Neural progenitor cell (in vitro differentiated cells): ENCODE data around the gene IL17RA. TPM values are rescaled to one million over a fixed set of nuclear protein-coding genes. Genes with fewer than 3 reads are reported as not detected.
A peak's percentile ranks its signal among the peaks of the same experiment; 100 is the strongest.

Experiments used
- DNase-seq: peaks from one replicate; pipeline ENCODE4 v3.0.0-alpha.2; 2016; ENCODE audit warnings: low spot score
- H2AFZ ChIP-seq: fragments of 200-600 bp; sonication (generic); replicated peaks from 2 replicates; pipeline ENCODE4 v1.6.1; 2016; ENCODE audit warnings: antibody characterized with exemption
- H3F3A ChIP-seq: fragments of 200-600 bp; sonication (generic); 2 replicates; pipeline ENCODE4 v1.6.1; 2016; ENCODE audit warnings: antibody characterized with exemption, low read depth
- H3K27ac ChIP-seq: fragments of 200-600 bp; sonication (generic); 2 replicates; pipeline ENCODE4 v1.5.1; 2016; ENCODE audit warnings: mild to moderate bottlenecking
- H3K27me3 ChIP-seq: fragments of 200-600 bp; sonication (generic); 2 replicates; pipeline ENCODE4 v1.6.1; 2016; ENCODE audit warnings: mild to moderate bottlenecking, moderate library complexity
- H3K36me3 ChIP-seq: fragments of 200-600 bp; sonication (generic); 2 replicates; pipeline ENCODE4 v1.5.1; 2016
- H3K4me1 ChIP-seq: fragments of 200-600 bp; sonication (generic); 2 replicates; pipeline ENCODE4 v1.6.1; 2016; ENCODE audit warnings: mixed run types
- H3K4me2 ChIP-seq: fragments of 200-600 bp; sonication (generic); 2 replicates; pipeline ENCODE4 v1.6.1; 2016
- H3K4me3 ChIP-seq: fragments of 200-600 bp; sonication (generic); 2 replicates; pipeline ENCODE4 v1.5.1; 2016
- H3K79me2 ChIP-seq: fragments of 200-600 bp; sonication (generic); 2 replicates; pipeline ENCODE4 v1.6.1; 2016; ENCODE audit warnings: low read depth
- H3K9ac ChIP-seq: fragments of 200-600 bp; sonication (generic); 2 replicates; pipeline ENCODE4 v1.6.1; 2016
- H3K9me3 ChIP-seq: fragments of 200-600 bp; sonication (generic); 2 replicates; pipeline ENCODE4 v1.5.1; 2016; ENCODE audit warnings: low read depth
- H4K20me1 ChIP-seq: fragments of 200-600 bp; sonication (generic); 2 replicates; pipeline ENCODE4 v1.6.1; 2016; ENCODE audit warnings: low read depth
- H3K27ac Mint-ChIP-seq: 3 replicates; pipeline ENCODE4 v1.8.0; 2021; ENCODE audit warnings: mixed read lengths
- H3K27me3 Mint-ChIP-seq: 2 replicates; pipeline ENCODE4 v1.8.0; 2022; ENCODE audit warnings: low read depth, mild to moderate bottlenecking, inconsistent platforms, moderate library complexity, mixed read lengths; ENCODE audit not compliant: insufficient read depth
- H3K36me3 Mint-ChIP-seq: 3 replicates; pipeline ENCODE4 v1.8.0; 2021; ENCODE audit warnings: mixed read lengths
- H3K4me1 Mint-ChIP-seq: 3 replicates; pipeline ENCODE4 v1.8.0; 2021; ENCODE audit warnings: mixed read lengths
- H3K4me3 Mint-ChIP-seq: 3 replicates; pipeline ENCODE4 v1.8.0; 2021; ENCODE audit warnings: mild to moderate bottlenecking, moderate library complexity, mixed read lengths
- H3K9me3 Mint-ChIP-seq: 3 replicates; pipeline ENCODE4 v1.8.0; 2020; ENCODE audit warnings: mixed read lengths
- EZH2 ChIP-seq: fragments of 200-600 bp; sonication (generic); IDR thresholded peaks from 2 replicates; pipeline ENCODE4 v1.6.1; 2017; ENCODE audit warnings: antibody characterized with exemption, mild to moderate bottlenecking, moderate library complexity
- EZH2phosphoT487 ChIP-seq: fragments of 200-600 bp; sonication (generic); IDR thresholded peaks from 2 replicates; pipeline ENCODE4 v1.6.1; 2017; ENCODE audit warnings: antibody characterized with exemption
- total RNA-seq: library from RNA; depleted of rRNA; stranded (reverse); fragments of >200 nt; gene quantifications from 2 replicates; pipeline ENCODE4 v1.2.3, GENCODE V29; 2015; ENCODE audit warnings: low replicate concordance
- TF ChIP-seq, protein P1 (sequence below): fragments of 200-600 bp; sonication (generic); IDR thresholded peaks from 2 replicates; pipeline ENCODE4 v1.5.1; 2017; ENCODE audit warnings: antibody characterized with exemption, mild to moderate bottlenecking

Gene IL17RA
- total RNA-seq, 1 donor from 2014 or later, result 5.2 TPM

DNA sequence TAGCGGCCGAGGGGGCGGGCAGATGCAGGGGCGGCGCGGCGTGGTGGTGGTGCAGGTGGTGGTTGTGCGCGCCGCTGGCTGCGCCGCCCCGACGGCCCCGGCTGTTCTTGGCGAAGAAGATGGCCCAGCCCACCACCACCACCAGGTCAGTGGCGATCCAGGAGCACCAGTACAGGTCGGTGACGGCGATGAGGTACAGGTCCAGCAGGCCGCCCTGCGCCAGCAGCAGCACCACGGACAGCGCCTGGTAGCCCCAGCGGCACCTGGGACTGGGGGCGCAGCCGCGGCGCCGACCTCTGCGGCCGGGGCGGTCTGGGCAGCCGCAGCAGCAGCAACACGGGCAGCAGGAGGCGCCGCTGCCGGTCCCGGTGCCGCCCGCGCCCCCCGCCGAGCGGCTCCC, 35.5 kb downstream of the IL17RA start:
- Histone ChIP-seq H3K4me2 (peak overlapping the region; percentile 95), H3K4me3 (peak overlapping the region; percentile 97)
- peak overlapping the region; percentile 69 for H3K4me3 Mint-ChIP-seq

DNA sequence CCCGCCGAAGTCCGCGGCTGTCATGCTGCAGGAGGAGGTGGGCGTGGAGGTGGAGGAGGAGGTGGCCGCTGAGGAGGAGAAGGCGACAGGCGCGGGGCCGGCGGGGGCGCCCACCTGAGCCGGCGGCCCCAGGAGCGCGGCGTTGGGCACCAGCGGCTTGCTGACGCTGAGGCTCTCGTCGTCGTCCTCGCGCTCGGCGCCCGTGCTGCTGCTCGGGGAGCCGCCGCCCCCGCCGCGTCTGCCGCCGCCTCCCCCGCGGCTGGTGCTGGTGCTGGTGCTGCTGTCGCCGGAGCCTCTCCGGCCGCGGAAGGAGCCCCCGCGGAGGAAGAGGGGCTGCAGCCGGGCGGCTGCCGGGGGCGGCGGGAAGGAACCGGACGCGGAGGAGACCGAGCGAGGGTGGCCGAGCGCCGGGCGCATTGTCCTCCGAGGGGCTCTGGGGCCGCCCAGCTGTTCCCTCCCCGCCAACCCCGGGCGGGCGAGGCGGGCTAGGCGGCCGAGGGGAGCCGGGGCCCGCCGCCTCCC, 36.0 kb downstream of the IL17RA start:
- H3K36me3 Mint-ChIP-seq, result peaks cover 5% of the 10 kb centered on the region
- Histone ChIP-seq H3K9me3 (no peaks in the 10 kb centered on the region), H3K27me3 (peaks cover 10% of the 10 kb centered on the region), H3K4me2 (peak overlapping the region; percentile 95), H3K79me2 (no peaks in the 10 kb centered on the region), H4K20me1 (peaks cover 38% of the 10 kb centered on the region), H3K36me3 (no peaks in the 10 kb centered on the region), H3K4me1 (peaks cover 31% of the 10 kb centered on the region), H2AFZ (peak overlapping the region; percentile 96), H3K27ac (no peak overlapping the region), H3K9ac (no peak overlapping the region), H3K4me3 (peak overlapping the region; percentile 97), H3F3A (peaks cover 47% of the 10 kb centered on the region)
- DNase-seq, result peak; percentile 76
- H3K27me3 Mint-ChIP-seq, result peaks cover 13% of the 10 kb centered on the region
- no peak overlapping the region for H3K27ac Mint-ChIP-seq
- H3K4me1 Mint-ChIP-seq, result peaks cover 25% of the 10 kb centered on the region
- H3K9me3 Mint-ChIP-seq, result peaks cover 4% of the 10 kb centered on the region
- TF ChIP-seq EZH2phosphoT487 (peak; percentile 28), EZH2 (peak; percentile 23)
- TF ChIP-seq, protein P1, sequence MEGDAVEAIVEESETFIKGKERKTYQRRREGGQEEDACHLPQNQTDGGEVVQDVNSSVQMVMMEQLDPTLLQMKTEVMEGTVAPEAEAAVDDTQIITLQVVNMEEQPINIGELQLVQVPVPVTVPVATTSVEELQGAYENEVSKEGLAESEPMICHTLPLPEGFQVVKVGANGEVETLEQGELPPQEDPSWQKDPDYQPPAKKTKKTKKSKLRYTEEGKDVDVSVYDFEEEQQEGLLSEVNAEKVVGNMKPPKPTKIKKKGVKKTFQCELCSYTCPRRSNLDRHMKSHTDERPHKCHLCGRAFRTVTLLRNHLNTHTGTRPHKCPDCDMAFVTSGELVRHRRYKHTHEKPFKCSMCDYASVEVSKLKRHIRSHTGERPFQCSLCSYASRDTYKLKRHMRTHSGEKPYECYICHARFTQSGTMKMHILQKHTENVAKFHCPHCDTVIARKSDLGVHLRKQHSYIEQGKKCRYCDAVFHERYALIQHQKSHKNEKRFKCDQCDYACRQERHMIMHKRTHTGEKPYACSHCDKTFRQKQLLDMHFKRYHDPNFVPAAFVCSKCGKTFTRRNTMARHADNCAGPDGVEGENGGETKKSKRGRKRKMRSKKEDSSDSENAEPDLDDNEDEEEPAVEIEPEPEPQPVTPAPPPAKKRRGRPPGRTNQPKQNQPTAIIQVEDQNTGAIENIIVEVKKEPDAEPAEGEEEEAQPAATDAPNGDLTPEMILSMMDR, result no peak
- H3K4me3 Mint-ChIP-seq, result no peak overlapping the region

More for the DNA sequence above, 35.5 kb downstream of the IL17RA start:
- H3K36me3 ChIP-seq, result no peaks in the 10 kb centered on the region
- no peak overlapping the region for H2AFZ ChIP-seq
- peaks cover 4% of the 10 kb centered on the region for H3K9me3 Mint-ChIP-seq
- H3K27ac ChIP-seq, result no peak overlapping the region
- H3K27me3 ChIP-seq, result peaks cover 10% of the 10 kb centered on the region
- peaks cover 5% of the 10 kb centered on the region for H3K36me3 Mint-ChIP-seq
- peak; percentile 95 for DNase-seq
- H3F3A ChIP-seq, result peaks cover 47% of the 10 kb centered on the region
- no peak overlapping the region for H3K27ac Mint-ChIP-seq
- H3K4me1 Mint-ChIP-seq, result peaks cover 25% of the 10 kb centered on the region
- peaks cover 31% of the 10 kb centered on the region for H3K4me1 ChIP-seq
- no peak overlapping the region for H3K9ac ChIP-seq
- H3K27me3 Mint-ChIP-seq, result peaks cover 13% of the 10 kb centered on the region
- peaks cover 38% of the 10 kb centered on the region for H4K20me1 ChIP-seq
- no peak for TF ChIP-seq EZH2phosphoT487
- TF ChIP-seq, protein P1, result peak; percentile 17
- no peaks in the 10 kb centered on the region for H3K79me2 ChIP-seq
- H3K9me3 ChIP-seq, result no peaks in the 10 kb centered on the region

DNA sequence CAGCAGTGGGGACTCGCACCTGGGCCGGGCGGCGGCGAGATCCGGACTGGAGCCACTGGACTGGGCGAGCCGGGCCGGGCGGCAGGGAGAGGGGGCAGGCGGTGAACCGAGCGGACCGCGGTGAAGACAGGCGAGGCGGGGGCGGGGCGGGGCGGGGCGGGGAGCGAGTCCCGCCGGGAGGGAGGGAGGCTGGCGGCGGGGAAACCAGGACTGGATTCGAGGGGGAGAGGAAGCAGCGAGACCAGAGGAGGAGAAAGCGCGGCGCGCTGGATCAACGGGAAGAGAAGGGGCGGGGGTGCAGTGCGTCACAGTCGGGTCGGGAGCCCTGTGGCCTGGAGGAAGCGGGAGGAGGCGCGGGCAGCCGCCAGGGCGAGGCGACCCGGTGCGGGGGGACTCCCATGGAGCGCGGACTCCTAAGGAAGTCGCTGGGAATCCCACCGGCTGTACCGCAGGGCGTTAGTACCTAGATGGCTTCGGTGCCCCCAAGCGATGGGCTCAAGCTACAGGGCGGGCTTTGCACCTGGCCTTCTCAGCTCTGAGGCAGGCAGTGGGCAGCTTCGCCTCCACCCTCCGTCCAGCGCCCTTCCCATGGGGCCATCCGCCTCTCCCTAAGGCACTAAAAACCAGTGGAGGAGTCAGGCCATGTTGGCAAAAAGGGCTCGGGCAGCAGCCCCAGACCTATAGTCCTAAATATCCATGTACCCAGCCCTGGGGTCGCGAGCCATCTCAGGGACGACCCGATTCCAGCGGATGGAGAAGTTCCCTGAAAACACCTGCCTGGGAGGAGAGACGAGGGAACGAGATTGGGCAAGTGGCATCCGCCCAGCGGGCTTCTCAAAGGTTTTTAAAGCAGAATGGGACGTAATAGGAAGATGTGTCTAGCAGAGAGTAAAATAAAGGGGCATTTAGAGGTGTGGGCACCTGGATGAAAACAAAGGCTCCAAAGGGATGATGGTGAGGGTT, 36.7 kb downstream of the IL17RA start, which contains the start of gene TMEM121B:
Gene TMEM121B (minus strand): TSS at position 128 of the 963 bp plus-strand sequence. CDS start 233 bp downstream, outside the sequence.
- Mint-ChIP-seq H3K36me3 (peaks cover 5% of the 10 kb centered on the region), H3K4me1 (peaks cover 24% of the 10 kb centered on the region), H3K9me3 (peaks cover 4% of the 10 kb centered on the region), H3K27ac (peak within 1 kb of the TSS; percentile 40), H3K4me3 (peak within 1 kb of the TSS; percentile 89), H3K27me3 (peaks cover 13% of the 10 kb centered on the region)
- Histone ChIP-seq H3K27ac (no peak within 1 kb of the TSS), H3K9me3 (no peaks in the 10 kb centered on the region), H3K4me3 (peak within 1 kb of the TSS; percentile 97), H3K9ac (no peak within 1 kb of the TSS), H3K4me1 (peaks cover 28% of the 10 kb centered on the region), H3K79me2 (no peaks in the 10 kb centered on the region), H4K20me1 (peaks cover 35% of the 10 kb centered on the region), H3K4me2 (peak within 1 kb of the TSS; percentile 95), H3K27me3 (peaks cover 10% of the 10 kb centered on the region), H3K36me3 (no peaks in the 10 kb centered on the region), H3F3A (peaks cover 42% of the 10 kb centered on the region), H2AFZ (peak within 1 kb of the TSS; percentile 96)
- TF ChIP-seq, protein P1, result no peak
- no peak for TF ChIP-seq EZH2phosphoT487
- no peak for TF ChIP-seq EZH2
- DNase-seq, result peak; percentile 96
